ENCODE data around the gene DOCK3. TPM values are rescaled to one million over a fixed set of nuclear protein-coding genes. Genes with fewer than 3 reads are reported as not detected.
"Not testable (repeated sequence)": the region's sequence is repeated elsewhere in the genome, so short reads cannot be mapped to it uniquely, and the experiment has no call there.

DOCK3 gene
- total RNA-seq, 1 donor from 2014 or later: 0.52 TPM

GRCh38 chr3:50657816-50658215 lies 16.9 kb upstream of the DOCK3 start:
- H3K36me3 ChIP-seq (ENCODE audit: control insufficient read depth in 3 of 3, insufficient read depth in 3 of 3, low read length in 3 of 3): no peaks in the 10 kb centered on the region
- H3K27me3 ChIP-seq (ENCODE audit: control insufficient read depth in 3 of 3, insufficient read depth in 3 of 3, low read length in 3 of 3): no peaks in the 10 kb centered on the region
- H3K4me3 ChIP-seq (ENCODE audit: low read length in 3 of 3): no peak overlapping the region
- peaks cover 0 to 8% (median 2%) of the 10 kb centered on the region in 3 donors for H3K4me1 ChIP-seq (ENCODE audit: control insufficient read depth in 3 of 3, insufficient read depth in 3 of 3, low read length in 3 of 3)
- no peaks in the 10 kb centered on the region for H3K9me3 ChIP-seq (ENCODE audit: control insufficient read depth in 3 of 3, low read length in 3 of 3)
- no peak overlapping the region for H3K27ac ChIP-seq (ENCODE audit: low read depth, low read length)
- H3K9ac ChIP-seq (ENCODE audit: low read depth in 1 of 3, low read length in 3 of 3): no peak overlapping the region

GRCh38 chr3:50658416-50658815 lies 16.3 kb upstream of the DOCK3 start:
- no peak overlapping the region for H3K4me3 ChIP-seq (ENCODE audit: low read length in 3 of 3)
- H3K27ac ChIP-seq (ENCODE audit: low read depth, low read length): no peak overlapping the region
- H3K9ac ChIP-seq (ENCODE audit: low read depth in 1 of 3, low read length in 3 of 3): no peak overlapping the region
- H3K9me3 ChIP-seq (ENCODE audit: control insufficient read depth in 3 of 3, low read length in 3 of 3): no peaks in the 10 kb centered on the region
- no peaks in the 10 kb centered on the region for H3K36me3 ChIP-seq (ENCODE audit: control insufficient read depth in 3 of 3, insufficient read depth in 3 of 3, low read length in 3 of 3)
- peaks cover 0 to 8% (median 2%) of the 10 kb centered on the region in 3 donors for H3K4me1 ChIP-seq (ENCODE audit: control insufficient read depth in 3 of 3, insufficient read depth in 3 of 3, low read length in 3 of 3)
- H3K27me3 ChIP-seq (ENCODE audit: control insufficient read depth in 3 of 3, insufficient read depth in 3 of 3, low read length in 3 of 3): no peaks in the 10 kb centered on the region

DNA sequence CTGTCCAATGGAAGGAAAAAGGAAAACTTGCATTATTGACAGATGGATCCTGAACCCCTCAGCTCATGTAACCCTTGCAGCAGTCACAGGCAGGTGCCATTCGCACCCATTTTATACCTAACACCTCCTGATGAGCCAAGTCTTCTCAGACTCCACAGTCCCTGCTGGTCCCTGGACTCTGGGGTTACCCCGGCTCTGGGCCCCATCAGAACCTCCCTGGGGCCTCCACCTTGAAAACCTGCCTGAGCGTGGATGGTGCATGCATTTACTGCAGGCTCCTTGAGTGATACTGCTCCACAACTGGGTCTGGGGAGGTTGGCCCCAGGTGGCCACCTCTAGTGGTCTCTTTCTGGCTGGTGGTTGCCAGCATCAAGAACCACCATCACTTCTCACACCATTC lies 15.9 kb upstream of the DOCK3 start:
- Histone ChIP-seq H3K4me3 (ENCODE audit: low read length in 3 of 3) (no peak overlapping the region), H3K27me3 (ENCODE audit: control insufficient read depth in 3 of 3, insufficient read depth in 3 of 3, low read length in 3 of 3) (no peaks in the 10 kb centered on the region), H3K9me3 (ENCODE audit: control insufficient read depth in 3 of 3, low read length in 3 of 3) (no peaks in the 10 kb centered on the region), H3K9ac (ENCODE audit: low read depth in 1 of 3, low read length in 3 of 3) (no peak overlapping the region), H3K4me1 (ENCODE audit: control insufficient read depth in 3 of 3, insufficient read depth in 3 of 3, low read length in 3 of 3) (peaks cover 0 to 8% (median 2%) of the 10 kb centered on the region in 3 donors), H3K36me3 (ENCODE audit: control insufficient read depth in 3 of 3, insufficient read depth in 3 of 3, low read length in 3 of 3) (no peaks in the 10 kb centered on the region), H3K27ac (ENCODE audit: low read depth, low read length) (no peak overlapping the region)

DNA sequence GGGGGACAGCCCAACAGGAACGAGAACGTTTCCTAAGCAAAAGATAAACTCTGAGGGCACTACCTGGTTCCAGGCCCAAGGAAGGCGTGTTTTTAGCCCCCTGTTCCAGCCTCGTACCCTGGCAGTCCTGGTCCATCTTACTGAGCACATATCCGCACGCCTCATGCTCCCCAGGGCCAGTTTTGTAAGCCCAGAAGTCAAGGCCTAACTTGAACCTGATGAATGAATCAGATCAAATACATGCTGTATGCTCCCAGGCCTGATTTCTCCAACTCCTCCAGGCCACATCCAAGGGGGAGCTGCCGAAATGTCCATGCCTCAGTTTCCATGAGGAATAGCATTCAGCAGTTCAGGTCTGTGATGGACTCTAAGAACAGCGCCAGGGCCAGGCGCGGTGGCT lies 14.3 kb upstream of the DOCK3 start:
- Histone ChIP-seq H3K4me1 (ENCODE audit: control insufficient read depth in 3 of 3, insufficient read depth in 3 of 3, low read length in 3 of 3) (peaks cover 0 to 1% (median under 1%) of the 10 kb centered on the region in 3 donors), H3K36me3 (ENCODE audit: control insufficient read depth in 3 of 3, insufficient read depth in 3 of 3, low read length in 3 of 3) (no peaks in the 10 kb centered on the region), H3K9me3 (ENCODE audit: control insufficient read depth in 3 of 3, low read length in 3 of 3) (no peaks in the 10 kb centered on the region), H3K9ac (ENCODE audit: low read depth in 1 of 3, low read length in 3 of 3) (no peak overlapping the region), H3K4me3 (ENCODE audit: low read length in 3 of 3) (no peak overlapping the region), H3K27ac (ENCODE audit: low read depth, low read length) (no peak overlapping the region), H3K27me3 (ENCODE audit: control insufficient read depth in 3 of 3, insufficient read depth in 3 of 3, low read length in 3 of 3) (no peaks in the 10 kb centered on the region)

DNA sequence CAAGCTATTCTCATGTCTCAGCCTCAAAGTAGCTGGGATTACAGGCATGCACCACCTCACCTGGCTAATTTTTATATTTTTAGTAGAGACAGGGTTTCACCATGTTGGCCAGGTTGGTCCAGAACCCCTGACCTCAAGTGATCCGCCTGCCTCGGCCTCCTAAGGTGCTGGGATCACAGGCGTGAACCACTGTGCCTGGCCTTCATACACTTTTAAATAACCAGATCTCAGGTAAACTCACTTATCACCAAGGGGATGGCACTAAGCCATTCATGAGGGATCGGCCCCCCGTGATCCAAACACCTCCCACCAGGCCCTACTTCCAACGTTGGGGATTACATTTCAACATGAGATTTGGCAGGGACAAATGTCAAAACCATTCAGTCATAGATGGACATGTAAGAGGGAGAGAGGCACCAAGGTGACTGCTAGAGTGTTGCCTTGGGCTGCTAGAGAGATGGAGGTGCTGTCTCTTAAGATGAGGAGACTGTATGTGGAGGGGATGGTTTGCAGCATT lies 13.3 kb upstream of the DOCK3 start:
- Histone ChIP-seq H3K9me3 (ENCODE audit: control insufficient read depth in 3 of 3, low read length in 3 of 3) (no peaks in the 10 kb centered on the region), H3K27me3 (ENCODE audit: control insufficient read depth in 3 of 3, insufficient read depth in 3 of 3, low read length in 3 of 3) (peaks cover 0 to 2% (median 0%) of the 10 kb centered on the region in 3 donors), H3K36me3 (ENCODE audit: control insufficient read depth in 3 of 3, insufficient read depth in 3 of 3, low read length in 3 of 3) (no peaks in the 10 kb centered on the region), H3K27ac (ENCODE audit: low read depth, low read length) (no peak overlapping the region), H3K9ac (ENCODE audit: low read depth in 1 of 3, low read length in 3 of 3) (no peak overlapping the region), H3K4me1 (ENCODE audit: control insufficient read depth in 3 of 3, insufficient read depth in 3 of 3, low read length in 3 of 3) (no peaks in the 10 kb centered on the region), H3K4me3 (ENCODE audit: low read length in 3 of 3) (no peak overlapping the region)

DNA sequence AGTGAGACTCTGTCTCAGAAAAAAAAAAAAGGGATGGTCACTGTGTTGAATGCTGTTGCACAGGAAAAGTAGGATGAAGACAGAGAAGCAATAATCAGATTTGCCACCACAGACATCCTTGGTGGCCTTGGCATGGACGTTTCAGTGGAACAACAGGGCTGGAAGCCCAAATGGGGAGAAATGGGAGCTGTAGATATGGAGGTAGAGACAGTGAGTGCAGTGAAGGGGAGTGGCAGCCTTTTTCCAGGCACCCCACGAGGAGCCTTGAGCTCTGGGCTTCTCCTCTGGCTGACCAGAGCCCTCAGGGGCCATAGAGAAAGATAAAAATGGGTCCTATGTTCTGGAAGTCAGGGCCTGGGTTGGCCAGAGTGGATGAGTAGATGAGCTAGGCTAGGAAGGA lies 12.3 kb upstream of the DOCK3 start:
- H3K9me3 ChIP-seq (ENCODE audit: control insufficient read depth in 3 of 3, low read length in 3 of 3): no peaks in the 10 kb centered on the region
- no peaks in the 10 kb centered on the region for H3K36me3 ChIP-seq (ENCODE audit: control insufficient read depth in 3 of 3, insufficient read depth in 3 of 3, low read length in 3 of 3)
- no peak overlapping the region for H3K27ac ChIP-seq (ENCODE audit: low read depth, low read length)
- peaks cover 0 to 2% (median 0%) of the 10 kb centered on the region in 3 donors for H3K27me3 ChIP-seq (ENCODE audit: control insufficient read depth in 3 of 3, insufficient read depth in 3 of 3, low read length in 3 of 3)
- H3K4me3 ChIP-seq (ENCODE audit: low read length in 3 of 3): no peak overlapping the region
- H3K4me1 ChIP-seq (ENCODE audit: control insufficient read depth in 3 of 3, insufficient read depth in 3 of 3, low read length in 3 of 3): no peaks in the 10 kb centered on the region
- no peak overlapping the region for H3K9ac ChIP-seq (ENCODE audit: low read depth in 1 of 3, low read length in 3 of 3)

DNA sequence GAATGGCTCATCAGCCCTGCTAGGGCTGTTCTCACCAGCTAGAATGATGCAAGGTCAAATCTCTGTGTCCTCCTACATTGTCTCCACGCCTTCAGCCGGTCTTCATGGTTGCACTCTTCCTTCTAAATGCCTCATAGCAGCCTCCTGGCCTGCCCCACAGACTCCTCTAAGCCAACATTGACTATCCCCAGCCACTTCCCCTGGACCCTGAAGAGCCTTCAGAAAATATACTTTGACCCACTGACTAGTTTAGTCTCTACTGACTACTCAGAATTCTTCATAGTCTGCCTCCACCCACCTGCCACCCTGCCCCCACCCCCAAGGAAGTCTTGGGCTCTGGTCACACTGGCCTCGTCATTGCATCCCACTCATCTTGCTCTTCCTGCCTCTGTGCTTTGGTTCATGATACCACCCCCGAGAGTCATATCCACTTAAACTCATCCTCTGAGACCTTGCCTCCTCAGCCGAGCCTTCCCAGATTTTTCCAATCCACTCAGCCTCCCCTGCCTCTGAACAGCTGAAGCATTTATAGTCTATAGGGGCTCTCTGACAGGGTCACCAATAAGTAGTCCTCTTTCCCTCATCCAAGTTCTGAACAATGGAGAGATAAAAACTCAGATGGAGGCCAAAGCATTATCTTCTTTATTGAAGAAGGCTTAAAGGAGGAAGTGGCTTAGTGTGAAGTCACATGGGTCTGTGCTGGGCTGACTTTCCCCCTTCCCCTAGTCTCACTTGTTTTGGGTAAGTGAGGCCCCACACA lies 9.5 kb upstream of the DOCK3 start:
- Histone ChIP-seq H3K27ac (ENCODE audit: low read depth, low read length) (no peak overlapping the region), H3K4me1 (ENCODE audit: control insufficient read depth in 3 of 3, insufficient read depth in 3 of 3, low read length in 3 of 3) (no peaks in the 10 kb centered on the region), H3K9ac (ENCODE audit: low read depth in 1 of 3, low read length in 3 of 3) (no peak overlapping the region), H3K27me3 (ENCODE audit: control insufficient read depth in 3 of 3, insufficient read depth in 3 of 3, low read length in 3 of 3) (peaks cover 0 to 2% (median 0%) of the 10 kb centered on the region in 3 donors), H3K4me3 (ENCODE audit: low read length in 3 of 3) (no peak overlapping the region), H3K36me3 (ENCODE audit: control insufficient read depth in 3 of 3, insufficient read depth in 3 of 3, low read length in 3 of 3) (no peaks in the 10 kb centered on the region), H3K9me3 (ENCODE audit: control insufficient read depth in 3 of 3, low read length in 3 of 3) (no peaks in the 10 kb centered on the region)

GRCh38 chr3:50665841-50666115 lies 8.9 kb upstream of the DOCK3 start:
- H3K4me1 ChIP-seq (ENCODE audit: control insufficient read depth in 3 of 3, insufficient read depth in 3 of 3, low read length in 3 of 3); H3K27ac ChIP-seq (ENCODE audit: low read depth, low read length); H3K4me3 ChIP-seq (ENCODE audit: low read length in 3 of 3); H3K36me3 ChIP-seq (ENCODE audit: control insufficient read depth in 3 of 3, insufficient read depth in 3 of 3, low read length in 3 of 3); H3K9ac ChIP-seq (ENCODE audit: low read depth in 1 of 3, low read length in 3 of 3); H3K9me3 ChIP-seq (ENCODE audit: control insufficient read depth in 3 of 3, low read length in 3 of 3); H3K27me3 ChIP-seq (ENCODE audit: control insufficient read depth in 3 of 3, insufficient read depth in 3 of 3, low read length in 3 of 3): not testable (repeated sequence)

GRCh38 chr3:50666837-50667236 lies 7.9 kb upstream of the DOCK3 start:
- Histone ChIP-seq H3K27me3 (ENCODE audit: control insufficient read depth in 3 of 3, insufficient read depth in 3 of 3, low read length in 3 of 3) (peaks cover 0 to 2% (median 0%) of the 10 kb centered on the region in 3 donors), H3K9me3 (ENCODE audit: control insufficient read depth in 3 of 3, low read length in 3 of 3) (no peaks in the 10 kb centered on the region), H3K36me3 (ENCODE audit: control insufficient read depth in 3 of 3, insufficient read depth in 3 of 3, low read length in 3 of 3) (no peaks in the 10 kb centered on the region), H3K4me1 (ENCODE audit: control insufficient read depth in 3 of 3, insufficient read depth in 3 of 3, low read length in 3 of 3) (no peaks in the 10 kb centered on the region), H3K9ac (ENCODE audit: low read depth in 1 of 3, low read length in 3 of 3) (no peak overlapping the region), H3K4me3 (ENCODE audit: low read length in 3 of 3) (no peak overlapping the region), H3K27ac (ENCODE audit: low read depth, low read length) (no peak overlapping the region)

- Histone ChIP-seq H3K4me3 (ENCODE audit: low read length in 3 of 3) (no peak overlapping the region), H3K9me3 (ENCODE audit: control insufficient read depth in 3 of 3, low read length in 3 of 3) (no peaks in the 10 kb centered on the region), H3K36me3 (ENCODE audit: control insufficient read depth in 3 of 3, insufficient read depth in 3 of 3, low read length in 3 of 3) (no peaks in the 10 kb centered on the region), H3K27me3 (ENCODE audit: control insufficient read depth in 3 of 3, insufficient read depth in 3 of 3, low read length in 3 of 3) (peaks cover 0 to 3% (median 0%) of the 10 kb centered on the region in 3 donors), H3K9ac (ENCODE audit: low read depth in 1 of 3, low read length in 3 of 3) (no peak overlapping the region), H3K4me1 (ENCODE audit: control insufficient read depth in 3 of 3, insufficient read depth in 3 of 3, low read length in 3 of 3) (peaks cover 0 to 4% (median 2%) of the 10 kb centered on the region in 3 donors), H3K27ac (ENCODE audit: low read depth, low read length) (no peak overlapping the region)
These were observed 3.4 kb upstream of the DOCK3 start for GRCh38 chr3:50671331-50671730.
